IPS-NIHi7 (cell line): Measurements from ENCODE around the gene ELP4.
"Not testable (repeated sequence)": the region's sequence is repeated elsewhere in the genome, so short reads cannot be mapped to it uniquely, and the experiment has no call there.

Experiments
- DNase-seq: peaks from one replicate; pipeline ENCODE4 v3.0.0; 2012; ENCODE audit warnings: mixed read lengths; ENCODE audit errors: extremely low spot score

Gene ELP4

GRCh38 chr11:31645747-31646146 is 136.2 kb downstream of the ELP4 start:
- no peak for DNase-seq

- no peak for DNase-seq
These were observed 136.6 kb downstream of the ELP4 start for GRCh38 chr11:31646216-31646615.

- no peak for DNase-seq
These were observed 139.8 kb downstream of the ELP4 start for GRCh38 chr11:31649129-31649966.

GRCh38 chr11:31651208-31651607 is 141.6 kb downstream of the ELP4 start:
- no peak for DNase-seq

- no peak for DNase-seq
These were observed 142.3 kb downstream of the ELP4 start for GRCh38 chr11:31651822-31652221.

GRCh38 chr11:31652528-31652927 is 143.0 kb downstream of the ELP4 start:
- no peak for DNase-seq

- DNase-seq = no peak
These were observed 145.9 kb downstream of the ELP4 start for GRCh38 chr11:31655483-31655882.

GRCh38 chr11:31656051-31656450 is 146.5 kb downstream of the ELP4 start:
- DNase-seq = no peak

- DNase-seq = no peak
These were observed 147.5 kb downstream of the ELP4 start for GRCh38 chr11:31657091-31657490.

GRCh38 chr11:31664129-31664528 is 154.6 kb downstream of the ELP4 start:
- DNase-seq = no peak

- DNase-seq = no peak
These were observed 155.4 kb downstream of the ELP4 start for GRCh38 chr11:31664954-31665353.

- no peak for DNase-seq
These were observed 162.1 kb downstream of the ELP4 start for GRCh38 chr11:31671681-31672080.

GRCh38 chr11:31673108-31673507 is 163.5 kb downstream of the ELP4 start:
- DNase-seq = not testable (repeated sequence)

- no peak for DNase-seq
These were observed 166.9 kb downstream of the ELP4 start for GRCh38 chr11:31676280-31676982.

GRCh38 chr11:31680770-31681169 is 171.2 kb downstream of the ELP4 start:
- no peak for DNase-seq

- DNase-seq = no peak
These were observed 177.7 kb downstream of the ELP4 start for GRCh38 chr11:31687256-31687655.

GRCh38 chr11:31687861-31688260 is 178.3 kb downstream of the ELP4 start:
- no peak for DNase-seq

- no peak for DNase-seq
These were observed 180.0 kb downstream of the ELP4 start for GRCh38 chr11:31689559-31689958.

- no peak for DNase-seq
These were observed 180.5 kb downstream of the ELP4 start for GRCh38 chr11:31690041-31690440.

- DNase-seq = no peak
These were observed 180.9 kb downstream of the ELP4 start for GRCh38 chr11:31690516-31690915.

- no peak for DNase-seq
These were observed 182.9 kb downstream of the ELP4 start for GRCh38 chr11:31692466-31692865.

GRCh38 chr11:31697049-31697448 is 187.5 kb downstream of the ELP4 start:
- DNase-seq = not testable (repeated sequence)

- DNase-seq = no peak
These were observed 189.5 kb downstream of the ELP4 start for GRCh38 chr11:31699066-31699465.
